ENCODE measurements around the gene TMEM25. TPM values are rescaled to one million over a fixed set of nuclear protein-coding genes. Genes with fewer than 3 reads are reported as not detected.
"Not testable (repeated sequence)": the region's sequence is repeated elsewhere in the genome, so short reads cannot be mapped to it uniquely, and the experiment has no call there.

The TMEM25 gene
- total RNA-seq = 10 to 100 TPM; 15.6 to 16.5 TPM

GRCh38 chr11:118530683-118531596 is at the start of gene TMEM25:
TSS of gene TMEM25 (plus strand) at chr11:118531192. CDS start at chr11:118531802, 610 bp downstream.
- DNase-seq (ENCODE audit: low spot score) = peak; percentile 60
- Histone ChIP-seq H3K27ac (peak within 1 kb of the TSS; percentile 70 to 83), H3K36me3 (no peaks in the 10 kb centered on the region), H3K4me3 (peak within 1 kb of the TSS; percentile 67 to 80), H3K4me1 (peaks cover 0 to 23% of the 10 kb centered on the region in 2 donors), H3K9me3 (no peaks in the 10 kb centered on the region), H3K27me3 (no peaks in the 10 kb centered on the region)
- no peak for TF ChIP-seq CTCF (IDR thresholded peaks at IDR 0.05)

GRCh38 chr11:118481238-118481637 is 49.8 kb upstream of the TMEM25 start:
- peaks cover 82% of the 10 kb centered on the region for H3K36me3 ChIP-seq
- not testable (repeated sequence) for H3K9me3 ChIP-seq; H3K4me1 ChIP-seq; H3K27ac ChIP-seq; H3K4me3 ChIP-seq; DNase-seq (ENCODE audit: low spot score); H3K27me3 ChIP-seq

- no peak for DNase-seq (ENCODE audit: low spot score)
- Histone ChIP-seq H3K4me3 (no peak overlapping the region), H3K9me3 (no peaks in the 10 kb centered on the region), H3K27me3 (no peaks in the 10 kb centered on the region), H3K4me1 (no peaks in the 10 kb centered on the region), H3K36me3 (peaks cover 75% of the 10 kb centered on the region), H3K27ac (no peak overlapping the region)
- no peak for TF ChIP-seq CTCF (IDR thresholded peaks at IDR 0.05)
Measured at GRCh38 chr11:118484405-118484804, 46.6 kb upstream of the TMEM25 start.

- Histone ChIP-seq H3K36me3 (peaks cover 75% of the 10 kb centered on the region), H3K9me3 (no peaks in the 10 kb centered on the region), H3K4me1 (no peaks in the 10 kb centered on the region), H3K4me3 (no peak overlapping the region), H3K27me3 (no peaks in the 10 kb centered on the region), H3K27ac (no peak overlapping the region)
- TF ChIP-seq CTCF (IDR thresholded peaks at IDR 0.05) = no peak
- DNase-seq (ENCODE audit: low spot score) = no peak
Measured at GRCh38 chr11:118485273-118485672, 45.7 kb upstream of the TMEM25 start.

GRCh38 chr11:118488480-118489109 is 42.4 kb upstream of the TMEM25 start:
- Histone ChIP-seq H3K9me3 (no peaks in the 10 kb centered on the region), H3K27ac (no peak overlapping the region), H3K36me3 (peaks cover 70% of the 10 kb centered on the region)

More at GRCh38 chr11:118488480-118489109, 42.4 kb upstream of the TMEM25 start:
- no peak overlapping the region for H3K4me3 ChIP-seq
- TF ChIP-seq CTCF (IDR thresholded peaks at IDR 0.05) = peak; percentile 77 to 87
- DNase-seq (ENCODE audit: low spot score) = peak; percentile 59
- H3K27me3 ChIP-seq = no peaks in the 10 kb centered on the region
- no peaks in the 10 kb centered on the region for H3K4me1 ChIP-seq

Measured in right atrium auricular region (tissue), 2 donors.